ENCODE results near the gene XXYLT1. TPM values are rescaled to one million over a fixed set of nuclear protein-coding genes. Genes with fewer than 3 reads are reported as not detected.
A peak's percentile ranks its signal among the peaks of the same experiment; 100 is the strongest.

Gene XXYLT1
- total RNA-seq, 6 experiments from 2014 or later = 1.7 to 6.5 (median 2.1) TPM

DNA sequence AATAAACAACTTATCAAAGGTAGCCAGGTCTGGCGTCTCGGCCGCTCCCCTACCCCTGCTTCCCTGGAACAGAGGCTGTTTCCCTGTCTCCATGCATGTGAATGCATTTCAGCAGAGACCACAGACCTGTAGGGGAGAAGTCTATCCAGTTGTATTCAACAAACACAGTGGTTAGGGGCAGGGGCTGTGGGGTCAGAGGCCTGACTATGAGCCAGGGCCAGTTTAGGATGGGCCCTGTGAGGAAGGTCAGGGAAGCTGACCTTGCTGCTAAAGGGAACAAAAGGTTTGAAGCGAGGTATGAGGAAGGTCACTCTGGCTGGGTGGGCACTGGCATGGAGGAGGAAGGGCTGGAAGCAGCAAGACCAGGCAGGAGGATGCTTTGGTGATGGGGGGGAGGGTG lies 184.6 kb downstream of the XXYLT1 start:
- TF ChIP-seq POLR2A (IDR thresholded peaks at IDR 0.05) = no peak
- TF ChIP-seq, protein P1, sequence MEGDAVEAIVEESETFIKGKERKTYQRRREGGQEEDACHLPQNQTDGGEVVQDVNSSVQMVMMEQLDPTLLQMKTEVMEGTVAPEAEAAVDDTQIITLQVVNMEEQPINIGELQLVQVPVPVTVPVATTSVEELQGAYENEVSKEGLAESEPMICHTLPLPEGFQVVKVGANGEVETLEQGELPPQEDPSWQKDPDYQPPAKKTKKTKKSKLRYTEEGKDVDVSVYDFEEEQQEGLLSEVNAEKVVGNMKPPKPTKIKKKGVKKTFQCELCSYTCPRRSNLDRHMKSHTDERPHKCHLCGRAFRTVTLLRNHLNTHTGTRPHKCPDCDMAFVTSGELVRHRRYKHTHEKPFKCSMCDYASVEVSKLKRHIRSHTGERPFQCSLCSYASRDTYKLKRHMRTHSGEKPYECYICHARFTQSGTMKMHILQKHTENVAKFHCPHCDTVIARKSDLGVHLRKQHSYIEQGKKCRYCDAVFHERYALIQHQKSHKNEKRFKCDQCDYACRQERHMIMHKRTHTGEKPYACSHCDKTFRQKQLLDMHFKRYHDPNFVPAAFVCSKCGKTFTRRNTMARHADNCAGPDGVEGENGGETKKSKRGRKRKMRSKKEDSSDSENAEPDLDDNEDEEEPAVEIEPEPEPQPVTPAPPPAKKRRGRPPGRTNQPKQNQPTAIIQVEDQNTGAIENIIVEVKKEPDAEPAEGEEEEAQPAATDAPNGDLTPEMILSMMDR (IDR thresholded peaks at IDR 0.05) = no peak
- no peaks in the 10 kb centered on the region for H3K9me3 ChIP-seq
- intact Hi-C loops (cut with DNase I) = no loop called here
- 100% methylated on average over 4 of the region's 4 CpGs for WGBS (ENCODE audit: insufficient coverage, low coverage, low lambda C conversion rate, missing lambda C conversion rate)
- ATAC-seq (no peak), DNase-seq (peak in 2 of 3 donors; percentile 5 to 15)
- H3K36me3 ChIP-seq = no peaks in the 10 kb centered on the region
- H3K27me3 ChIP-seq = no peaks in the 10 kb centered on the region
- no peak overlapping the region for H3K4me3 ChIP-seq
- no peaks in the 10 kb centered on the region for H3K4me1 ChIP-seq
- no peak overlapping the region for H3K27ac ChIP-seq

DNA sequence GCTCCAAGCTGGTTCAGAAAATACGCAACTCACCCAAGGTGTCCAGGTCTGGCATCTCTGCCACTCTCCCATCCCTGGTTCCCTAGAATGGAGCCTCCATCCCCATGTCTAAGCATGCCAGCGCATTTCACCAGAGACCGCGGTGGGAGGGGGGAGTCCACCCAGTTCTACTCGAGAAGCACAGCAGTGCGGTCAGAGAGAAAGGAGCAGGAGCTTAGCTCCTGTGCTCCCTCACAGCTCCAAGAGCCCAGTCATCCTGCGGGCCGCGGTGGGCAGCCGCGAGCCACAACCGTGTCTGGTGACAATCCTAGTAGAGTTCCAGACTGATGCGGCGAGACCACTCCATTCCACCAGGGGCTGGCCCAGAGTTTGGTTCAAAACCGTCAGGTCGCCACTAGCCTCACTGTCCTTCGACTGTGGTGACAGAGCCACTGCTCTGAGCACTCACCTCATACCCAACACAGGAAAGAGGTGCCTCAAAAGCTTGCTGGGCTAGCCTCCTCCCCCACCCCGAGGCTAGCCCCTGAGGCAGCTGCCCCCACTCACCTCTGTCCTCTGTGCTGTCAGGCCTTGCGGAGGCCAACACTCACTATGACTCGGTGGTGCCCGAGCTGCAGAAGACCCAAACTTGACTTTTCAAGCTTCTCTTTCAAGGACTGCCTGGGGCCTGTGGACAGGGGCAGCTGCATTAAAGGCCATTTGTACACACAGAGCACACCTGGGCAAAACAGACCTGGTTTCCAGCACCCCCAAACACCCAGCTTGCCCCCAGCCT lies 185.4 kb downstream of the XXYLT1 start:
- Histone ChIP-seq H3K4me3 (no peak overlapping the region), H3K36me3 (no peaks in the 10 kb centered on the region), H3K4me1 (no peaks in the 10 kb centered on the region), H3K27ac (no peak overlapping the region), H3K27me3 (no peaks in the 10 kb centered on the region), H3K9me3 (no peaks in the 10 kb centered on the region)
- TF ChIP-seq POLR2A (IDR thresholded peaks at IDR 0.05) = no peak
- TF ChIP-seq, protein P1 (IDR thresholded peaks at IDR 0.05) = no peak
- DNase-seq (peak in 2 of 3 donors; percentile 8 to 43), ATAC-seq (no peak)
- intact Hi-C loops (cut with DNase I) = no loop called here
- no CpG with 5 or more reads among the region's 21 CpGs for WGBS (ENCODE audit: insufficient coverage, low coverage, low lambda C conversion rate, missing lambda C conversion rate)

DNA sequence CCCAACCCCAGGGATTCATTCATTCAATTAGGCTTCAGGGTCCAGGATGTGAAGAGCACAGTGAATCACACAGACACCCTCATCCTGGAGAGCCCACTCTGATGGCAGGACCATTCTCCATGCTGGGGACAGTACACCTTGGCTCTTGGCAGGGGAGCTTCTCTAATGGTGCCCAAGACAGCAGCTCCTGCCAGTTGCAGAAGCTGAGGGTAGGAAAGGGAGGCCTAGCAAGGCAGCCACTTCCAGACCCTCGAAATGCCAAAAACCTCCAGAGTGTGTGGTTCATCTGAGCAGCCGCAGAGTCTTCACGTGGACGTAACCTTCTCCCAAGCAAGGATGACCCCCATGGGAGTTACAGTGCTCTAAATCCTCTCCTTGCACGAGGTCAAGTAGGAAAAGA lies 186.2 kb downstream of the XXYLT1 start:
- DNase-seq (peak in 1 of 3 donors; percentile 25), ATAC-seq (no peak)
- Histone ChIP-seq H3K9me3 (no peaks in the 10 kb centered on the region), H3K4me1 (no peaks in the 10 kb centered on the region), H3K27ac (no peak overlapping the region), H3K4me3 (no peak overlapping the region), H3K36me3 (no peaks in the 10 kb centered on the region), H3K27me3 (no peaks in the 10 kb centered on the region)
- WGBS (ENCODE audit: insufficient coverage, low coverage, low lambda C conversion rate, missing lambda C conversion rate) = 94% methylated on average over 3 of the region's 5 CpGs
- TF ChIP-seq, protein P1 (IDR thresholded peaks at IDR 0.05) = no peak
- no peak for TF ChIP-seq POLR2A (IDR thresholded peaks at IDR 0.05)
- intact Hi-C loops (cut with DNase I) = no loop called here

DNA sequence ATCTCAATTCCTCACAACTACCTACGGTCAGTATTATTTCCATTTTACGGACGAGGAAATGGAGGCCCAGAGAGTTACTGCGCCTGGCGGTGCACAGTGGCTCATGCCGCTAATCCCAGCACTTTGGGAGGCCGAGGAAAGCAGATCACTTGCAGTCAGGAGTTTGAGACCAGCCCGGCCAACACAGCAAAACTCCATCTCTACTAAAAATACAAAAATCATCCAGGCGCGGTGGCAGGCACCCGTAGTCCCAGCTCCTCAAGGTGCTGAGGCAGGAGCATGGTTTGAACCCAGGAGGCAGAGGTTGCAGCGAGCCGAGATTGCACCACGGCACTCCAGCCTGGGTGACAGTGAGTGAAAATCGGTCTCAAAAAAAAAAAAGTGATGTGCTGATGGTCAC lies 187.3 kb downstream of the XXYLT1 start:
- DNase-seq (peak in 2 of 3 donors; percentile 6 to 13), ATAC-seq (no peak)
- no peak for TF ChIP-seq POLR2A (IDR thresholded peaks at IDR 0.05)
- TF ChIP-seq, protein P1 (IDR thresholded peaks at IDR 0.05) = no peak
- Histone ChIP-seq H3K36me3 (no peaks in the 10 kb centered on the region), H3K4me1 (no peaks in the 10 kb centered on the region), H3K27ac (no peak overlapping the region), H3K27me3 (no peaks in the 10 kb centered on the region), H3K9me3 (no peaks in the 10 kb centered on the region), H3K4me3 (no peak overlapping the region)
- intact Hi-C loops (cut with DNase I) = no loop called here
- WGBS (ENCODE audit: insufficient coverage, low coverage, low lambda C conversion rate, missing lambda C conversion rate) = 87% methylated on average over 10 of the region's 15 CpGs

Data from right lobe of liver (tissue), 6 donors.